ENCODE results near the gene GIGYF2.
A peak's percentile ranks its signal among the peaks of the same experiment; 100 is the strongest.

The GIGYF2 gene

DNA sequence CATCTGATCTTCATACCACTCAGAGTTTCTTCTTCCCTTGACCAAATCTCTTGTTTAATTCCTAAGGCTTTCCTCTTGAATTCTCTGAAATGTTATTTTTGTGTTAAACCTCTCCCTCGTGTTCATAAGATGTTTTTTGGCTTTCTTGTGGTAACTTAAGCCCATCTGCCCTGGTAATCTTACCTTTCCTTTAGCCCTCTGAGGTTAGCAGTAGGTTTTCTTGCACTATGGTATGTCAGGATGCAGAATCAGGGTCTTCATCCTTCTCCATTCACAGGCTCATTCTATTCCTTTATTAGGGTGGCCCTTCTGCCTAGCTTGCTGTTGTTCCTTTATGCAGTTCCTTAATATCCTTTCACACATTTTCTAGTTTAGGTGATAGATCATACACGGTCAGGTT, 24.1 kb downstream of the GIGYF2 start:
- TF ChIP-seq EZH2 (IDR thresholded peaks at IDR 0.05; ENCODE audit: borderline replicate concordance, low read depth, low read length, severe bottlenecking): no peak
- TF ChIP-seq, protein P1, sequence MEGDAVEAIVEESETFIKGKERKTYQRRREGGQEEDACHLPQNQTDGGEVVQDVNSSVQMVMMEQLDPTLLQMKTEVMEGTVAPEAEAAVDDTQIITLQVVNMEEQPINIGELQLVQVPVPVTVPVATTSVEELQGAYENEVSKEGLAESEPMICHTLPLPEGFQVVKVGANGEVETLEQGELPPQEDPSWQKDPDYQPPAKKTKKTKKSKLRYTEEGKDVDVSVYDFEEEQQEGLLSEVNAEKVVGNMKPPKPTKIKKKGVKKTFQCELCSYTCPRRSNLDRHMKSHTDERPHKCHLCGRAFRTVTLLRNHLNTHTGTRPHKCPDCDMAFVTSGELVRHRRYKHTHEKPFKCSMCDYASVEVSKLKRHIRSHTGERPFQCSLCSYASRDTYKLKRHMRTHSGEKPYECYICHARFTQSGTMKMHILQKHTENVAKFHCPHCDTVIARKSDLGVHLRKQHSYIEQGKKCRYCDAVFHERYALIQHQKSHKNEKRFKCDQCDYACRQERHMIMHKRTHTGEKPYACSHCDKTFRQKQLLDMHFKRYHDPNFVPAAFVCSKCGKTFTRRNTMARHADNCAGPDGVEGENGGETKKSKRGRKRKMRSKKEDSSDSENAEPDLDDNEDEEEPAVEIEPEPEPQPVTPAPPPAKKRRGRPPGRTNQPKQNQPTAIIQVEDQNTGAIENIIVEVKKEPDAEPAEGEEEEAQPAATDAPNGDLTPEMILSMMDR (IDR thresholded peaks at IDR 0.05; ENCODE audit: borderline replicate concordance, extremely low read depth, low read length, poor library complexity, severe bottlenecking): no peak
- peaks cover 95% of the 10 kb centered on the region for H3K79me2 ChIP-seq (ENCODE audit: insufficient read depth, low read length)
- DNase-seq: no peak
- H3K9ac ChIP-seq (ENCODE audit: low read depth, low read length): no peak overlapping the region
- peaks cover 39% of the 10 kb centered on the region for H4K20me1 ChIP-seq (ENCODE audit: insufficient read depth, low read length)
- H3K27ac ChIP-seq (ENCODE audit: low read length): no peak overlapping the region
- no peak overlapping the region for H3K4me2 ChIP-seq (ENCODE audit: insufficient read depth, low read length)
- H3K4me3 ChIP-seq (ENCODE audit: low read depth in 1 of 2, low read length in 2 of 2): no peak overlapping the region
- peaks cover 63% of the 10 kb centered on the region for H3K36me3 ChIP-seq (ENCODE audit: insufficient read depth, low read length)
- no peak overlapping the region for H2AFZ ChIP-seq (ENCODE audit: low read depth, low read length)
- H3K4me1 ChIP-seq (ENCODE audit: insufficient read depth, low read length): no peaks in the 10 kb centered on the region
- no peaks in the 10 kb centered on the region for H3K27me3 ChIP-seq (ENCODE audit: insufficient read depth, low read length, poor library complexity)
- H3K9me3 ChIP-seq (ENCODE audit: insufficient read depth, low read length, severe bottlenecking): no peaks in the 10 kb centered on the region
- no peak for ATAC-seq (ENCODE audit: insufficient read depth, low read depth)

DNA sequence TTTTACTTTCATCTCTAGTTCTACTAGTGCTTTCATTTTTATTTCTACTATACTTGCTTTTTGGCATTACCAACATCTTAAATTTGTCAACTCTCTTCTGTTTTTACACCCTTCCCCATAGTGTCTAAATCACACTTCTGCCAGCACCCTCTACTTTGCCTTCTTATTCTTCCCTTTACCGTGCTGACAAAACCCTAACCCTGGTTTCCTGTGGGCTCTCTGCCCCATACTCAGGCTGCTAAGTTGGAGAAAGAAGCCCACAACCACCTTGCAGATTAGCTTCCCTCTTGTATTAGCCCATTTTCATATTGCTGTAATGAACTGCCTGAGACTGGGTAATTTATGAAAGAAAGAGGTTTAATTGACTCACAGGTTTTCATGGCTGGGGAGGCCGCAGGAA, 24.8 kb downstream of the GIGYF2 start:
- no peaks in the 10 kb centered on the region for H3K9me3 ChIP-seq (ENCODE audit: insufficient read depth, low read length, severe bottlenecking)
- no peak overlapping the region for H3K4me3 ChIP-seq (ENCODE audit: low read depth in 1 of 2, low read length in 2 of 2)
- TF ChIP-seq, protein P1 (IDR thresholded peaks at IDR 0.05; ENCODE audit: borderline replicate concordance, extremely low read depth, low read length, poor library complexity, severe bottlenecking): no peak
- TF ChIP-seq EZH2 (IDR thresholded peaks at IDR 0.05; ENCODE audit: borderline replicate concordance, low read depth, low read length, severe bottlenecking): no peak
- peak; percentile 58; the same call in 1 of the 3 replicates for ATAC-seq (ENCODE audit: insufficient read depth, low read depth)
- no peak overlapping the region for H3K4me2 ChIP-seq (ENCODE audit: insufficient read depth, low read length)
- peaks cover 37% of the 10 kb centered on the region for H4K20me1 ChIP-seq (ENCODE audit: insufficient read depth, low read length)
- no peaks in the 10 kb centered on the region for H3K4me1 ChIP-seq (ENCODE audit: insufficient read depth, low read length)
- no peaks in the 10 kb centered on the region for H3K27me3 ChIP-seq (ENCODE audit: insufficient read depth, low read length, poor library complexity)
- H3K36me3 ChIP-seq (ENCODE audit: insufficient read depth, low read length): peaks cover 58% of the 10 kb centered on the region
- no peak for DNase-seq
- H3K9ac ChIP-seq (ENCODE audit: low read depth, low read length): no peak overlapping the region
- no peak overlapping the region for H2AFZ ChIP-seq (ENCODE audit: low read depth, low read length)
- no peak overlapping the region for H3K27ac ChIP-seq (ENCODE audit: low read length)
- peaks cover 93% of the 10 kb centered on the region for H3K79me2 ChIP-seq (ENCODE audit: insufficient read depth, low read length)

DNA sequence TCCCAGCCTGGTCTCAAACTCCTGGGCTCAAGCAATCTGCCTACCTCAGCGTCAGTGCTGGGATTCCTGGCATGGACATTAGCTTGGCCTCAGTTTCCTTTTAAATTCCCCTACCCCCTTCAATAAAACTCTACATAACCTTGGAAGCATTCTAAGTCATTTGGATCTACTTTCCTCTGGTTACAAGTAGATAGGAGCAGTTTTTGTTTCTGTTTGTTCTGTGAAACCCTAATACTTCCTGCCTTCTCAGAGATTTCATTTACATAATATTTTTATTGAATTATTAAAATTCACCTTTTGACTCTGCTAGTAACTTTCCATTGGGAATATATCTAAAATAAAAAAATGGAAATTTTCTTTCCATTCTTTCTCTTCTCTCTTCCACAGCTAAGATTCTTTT, 25.9 kb downstream of the GIGYF2 start:
- peaks cover 92% of the 10 kb centered on the region for H3K79me2 ChIP-seq (ENCODE audit: insufficient read depth, low read length)
- H2AFZ ChIP-seq (ENCODE audit: low read depth, low read length): no peak overlapping the region
- no peaks in the 10 kb centered on the region for H3K27me3 ChIP-seq (ENCODE audit: insufficient read depth, low read length, poor library complexity)
- ATAC-seq (ENCODE audit: insufficient read depth, low read depth) (no peak), DNase-seq (no peak)
- H3K4me3 ChIP-seq (ENCODE audit: low read depth in 1 of 2, low read length in 2 of 2): no peak overlapping the region
- peaks cover 53% of the 10 kb centered on the region for H3K36me3 ChIP-seq (ENCODE audit: insufficient read depth, low read length)
- no peak overlapping the region for H3K4me2 ChIP-seq (ENCODE audit: insufficient read depth, low read length)
- no peak overlapping the region for H3K27ac ChIP-seq (ENCODE audit: low read length)
- no peak overlapping the region for H3K9ac ChIP-seq (ENCODE audit: low read depth, low read length)
- H3K9me3 ChIP-seq (ENCODE audit: insufficient read depth, low read length, severe bottlenecking): no peaks in the 10 kb centered on the region
- no peak for TF ChIP-seq EZH2 (IDR thresholded peaks at IDR 0.05; ENCODE audit: borderline replicate concordance, low read depth, low read length, severe bottlenecking)
- TF ChIP-seq, protein P1 (IDR thresholded peaks at IDR 0.05; ENCODE audit: borderline replicate concordance, extremely low read depth, low read length, poor library complexity, severe bottlenecking): no peak
- peaks cover 39% of the 10 kb centered on the region for H4K20me1 ChIP-seq (ENCODE audit: insufficient read depth, low read length)
- no peaks in the 10 kb centered on the region for H3K4me1 ChIP-seq (ENCODE audit: insufficient read depth, low read length)

DNA sequence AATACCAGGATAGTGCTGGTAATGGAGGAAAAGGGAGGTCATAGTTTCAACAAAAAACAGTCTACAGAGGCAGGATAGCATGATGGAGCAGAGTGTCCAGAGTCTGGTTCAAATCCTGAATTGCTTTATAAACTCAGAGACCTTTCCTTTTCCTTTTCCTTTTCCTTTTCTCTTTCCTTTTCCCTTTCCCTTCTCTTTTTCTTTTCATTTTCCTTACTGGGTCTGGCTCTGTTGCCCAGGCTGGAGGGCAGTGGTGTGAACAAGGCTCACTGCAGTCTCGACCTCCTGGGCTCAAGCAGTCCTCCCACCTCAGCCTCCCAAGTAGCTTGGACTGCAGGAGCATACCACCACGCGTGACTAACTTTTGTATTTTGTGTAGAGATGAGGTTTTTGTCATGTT, 31.7 kb downstream of the GIGYF2 start:
- no peak overlapping the region for H3K4me2 ChIP-seq (ENCODE audit: insufficient read depth, low read length)
- TF ChIP-seq EZH2 (IDR thresholded peaks at IDR 0.05; ENCODE audit: borderline replicate concordance, low read depth, low read length, severe bottlenecking): no peak
- TF ChIP-seq, protein P1 (IDR thresholded peaks at IDR 0.05; ENCODE audit: borderline replicate concordance, extremely low read depth, low read length, poor library complexity, severe bottlenecking): no peak
- no peak overlapping the region for H3K9ac ChIP-seq (ENCODE audit: low read depth, low read length)
- H2AFZ ChIP-seq (ENCODE audit: low read depth, low read length): no peak overlapping the region
- H3K27me3 ChIP-seq (ENCODE audit: insufficient read depth, low read length, poor library complexity): no peaks in the 10 kb centered on the region
- peaks cover 85% of the 10 kb centered on the region for H3K79me2 ChIP-seq (ENCODE audit: insufficient read depth, low read length)
- no peaks in the 10 kb centered on the region for H3K9me3 ChIP-seq (ENCODE audit: insufficient read depth, low read length, severe bottlenecking)
- peaks cover 56% of the 10 kb centered on the region for H3K36me3 ChIP-seq (ENCODE audit: insufficient read depth, low read length)
- no peak for ATAC-seq (ENCODE audit: insufficient read depth, low read depth)
- peaks cover 25% of the 10 kb centered on the region for H4K20me1 ChIP-seq (ENCODE audit: insufficient read depth, low read length)
- H3K4me3 ChIP-seq (ENCODE audit: low read depth in 1 of 2, low read length in 2 of 2): no peak overlapping the region
- no peaks in the 10 kb centered on the region for H3K4me1 ChIP-seq (ENCODE audit: insufficient read depth, low read length)
- H3K27ac ChIP-seq (ENCODE audit: low read length): no peak overlapping the region
- DNase-seq: no peak
